AG04450 (cell line): ENCODE data around the gene CYBC1. TPM values are rescaled to one million over a fixed set of nuclear protein-coding genes. Genes with fewer than 3 reads are reported as not detected.

Experiments
- CTCF ChIA-PET: fragments of 300-600, 350-600 bp; formaldehyde crosslinking; extraction: SDS; loops from one replicate; lab custom pipeline; 2022; ENCODE audit warnings: antibody characterized with exemption, inconsistent platforms; lab: Charles Lee
- POLR2A ChIA-PET: fragments of 350-600 bp; formaldehyde crosslinking; extraction: SDS; loops from one replicate; lab custom pipeline; 2021; ENCODE audit warnings: antibody characterized with exemption, inconsistent platforms; lab: Yijun Ruan, JAX
- DNase-seq: peaks from one replicate; pipeline ENCODE4 v3.0.0-alpha.2; 2011; ENCODE audit warnings: low read depth, low spot score
- H3K27ac ChIP-seq: one replicate; pipeline ENCODE4 v1.5.1; 2012; ENCODE audit warnings: low read depth, low read length, control low read depth
- H3K27me3 ChIP-seq: one replicate; pipeline ENCODE4 v1.6.0; 2012; ENCODE audit warnings: low read length; ENCODE audit not compliant: control insufficient read depth, insufficient read depth
- H3K4me3 ChIP-seq: 2 replicates; pipeline ENCODE4 v1.5.1; 2011; ENCODE audit warnings: mild to moderate bottlenecking, low read depth, low read length, control low read depth
- H3K9me3 ChIP-seq: 2 replicates; pipeline ENCODE4 v1.5.1; 2012; ENCODE audit warnings: low read length; ENCODE audit not compliant: control insufficient read depth, insufficient read depth
- polyA plus RNA-seq: library from polyadenylated mRNA; depleted of rRNA; stranded (reverse); fragments of >200 nt; gene quantifications from 2 replicates; pipeline ENCODE4 v1.2.3, GENCODE V29; 2011
- TF ChIP-seq, protein P1 (sequence below): IDR thresholded peaks from 2 replicates; pipeline ENCODE4 v1.5.1; 2011; ENCODE audit warnings: low read depth, low read length, control low read depth, inconsistent platforms

CYBC1 gene
- polyA plus RNA-seq, 1 experiment = 82.6 TPM

DNA sequence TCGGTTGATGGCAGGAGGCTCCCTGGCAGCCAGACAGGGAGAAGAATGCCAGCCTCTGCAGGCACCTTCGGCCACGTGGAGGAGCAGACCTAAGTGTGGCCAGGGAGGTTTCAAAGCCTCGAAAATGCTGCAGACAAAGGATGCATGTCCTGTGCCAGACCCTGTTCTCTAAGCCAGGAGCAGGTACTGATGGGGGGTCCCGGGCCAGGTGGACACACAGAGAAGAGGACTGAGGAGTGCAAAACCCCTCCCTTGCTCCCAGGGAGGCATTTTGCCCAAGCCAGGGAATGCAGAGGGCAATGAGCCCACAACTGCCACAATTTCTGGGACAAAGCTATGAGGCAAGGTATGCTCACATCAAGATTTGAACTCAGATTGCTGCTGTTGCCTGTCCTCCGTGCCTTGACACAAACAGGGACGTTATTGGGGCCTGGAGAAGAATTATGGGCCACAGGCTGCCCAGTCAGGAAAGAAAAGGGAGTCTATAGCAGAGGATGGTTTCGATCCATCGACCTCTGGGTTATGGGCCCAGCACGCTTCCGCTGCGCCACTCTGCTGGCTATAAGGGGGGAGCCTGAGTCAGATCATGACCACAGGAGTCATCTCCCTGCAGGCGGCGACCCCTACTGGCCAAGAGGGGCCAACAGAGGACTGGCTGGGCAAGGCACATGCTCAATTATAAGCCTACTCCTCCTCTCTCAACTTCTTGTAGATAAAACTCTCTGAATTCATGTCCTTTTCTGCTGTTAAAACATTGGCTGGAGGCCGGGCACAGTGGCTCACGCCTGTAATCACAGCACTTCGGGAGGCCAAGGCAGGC lies 43.9 kb upstream of the CYBC1 start:
- POLR2A ChIA-PET = interaction anchor here (0.5 to 1.0 kb wide), 3 partner anchors 25 to 47 kb away, joined by 3 to 7 read pairs (median 7); partner anchors contain the start of gene FOXK2
- Histone ChIP-seq H3K4me3 (no peak overlapping the region), H3K27ac (peak overlapping the region; percentile 57), H3K27me3 (no peaks in the 10 kb centered on the region), H3K9me3 (no peaks in the 10 kb centered on the region; the same call in 1 of the 2 replicates)
- CTCF ChIA-PET = interaction anchor here (0.7 kb wide), 2 partner anchors 75 to 95 kb away, joined by 3 to 4 read pairs; no protein-coding TSS in a partner anchor
- TF ChIP-seq, protein P1, sequence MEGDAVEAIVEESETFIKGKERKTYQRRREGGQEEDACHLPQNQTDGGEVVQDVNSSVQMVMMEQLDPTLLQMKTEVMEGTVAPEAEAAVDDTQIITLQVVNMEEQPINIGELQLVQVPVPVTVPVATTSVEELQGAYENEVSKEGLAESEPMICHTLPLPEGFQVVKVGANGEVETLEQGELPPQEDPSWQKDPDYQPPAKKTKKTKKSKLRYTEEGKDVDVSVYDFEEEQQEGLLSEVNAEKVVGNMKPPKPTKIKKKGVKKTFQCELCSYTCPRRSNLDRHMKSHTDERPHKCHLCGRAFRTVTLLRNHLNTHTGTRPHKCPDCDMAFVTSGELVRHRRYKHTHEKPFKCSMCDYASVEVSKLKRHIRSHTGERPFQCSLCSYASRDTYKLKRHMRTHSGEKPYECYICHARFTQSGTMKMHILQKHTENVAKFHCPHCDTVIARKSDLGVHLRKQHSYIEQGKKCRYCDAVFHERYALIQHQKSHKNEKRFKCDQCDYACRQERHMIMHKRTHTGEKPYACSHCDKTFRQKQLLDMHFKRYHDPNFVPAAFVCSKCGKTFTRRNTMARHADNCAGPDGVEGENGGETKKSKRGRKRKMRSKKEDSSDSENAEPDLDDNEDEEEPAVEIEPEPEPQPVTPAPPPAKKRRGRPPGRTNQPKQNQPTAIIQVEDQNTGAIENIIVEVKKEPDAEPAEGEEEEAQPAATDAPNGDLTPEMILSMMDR = peak; percentile 95
- peak; percentile 91 for DNase-seq

DNA sequence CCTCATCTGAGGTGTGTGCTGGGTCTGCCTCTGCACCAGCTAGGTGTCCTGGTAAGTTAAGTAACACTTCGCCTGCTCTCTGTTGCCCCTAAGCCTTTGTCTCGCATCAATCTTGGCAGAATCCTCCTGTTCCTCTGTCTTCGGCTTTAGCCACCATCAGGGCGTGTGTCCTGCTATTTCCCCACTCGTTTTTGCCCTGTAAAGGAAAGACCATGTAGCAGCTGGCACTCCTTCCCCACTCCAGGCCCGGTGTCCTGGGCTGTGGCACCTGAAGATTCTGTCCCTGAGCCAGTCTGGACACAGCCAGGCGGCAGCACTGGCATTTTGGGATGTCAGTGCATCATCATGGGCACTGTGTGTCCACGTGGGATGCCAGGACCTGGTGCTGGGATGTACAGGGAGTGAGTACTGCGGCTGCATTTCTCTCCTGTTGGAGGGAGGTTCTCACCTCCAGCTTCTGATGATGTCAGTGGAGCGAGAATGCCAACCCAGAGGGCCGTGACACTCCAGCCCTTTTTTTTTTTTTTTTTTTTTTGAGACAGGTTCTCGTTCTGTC lies 42.8 kb upstream of the CYBC1 start:
- TF ChIP-seq, protein P1 = no peak
- CTCF ChIA-PET = interaction anchor here (0.6 kb wide), 1 partner anchor 123 kb away, joined by 3 read pairs; no protein-coding TSS in a partner anchor
- Histone ChIP-seq H3K27ac (peak overlapping the region; percentile 31), H3K4me3 (no peak overlapping the region), H3K9me3 (no peaks in the 10 kb centered on the region; the same call in 1 of the 2 replicates), H3K27me3 (no peaks in the 10 kb centered on the region)
- no peak for DNase-seq
- POLR2A ChIA-PET = interaction anchor here (0.6 kb wide), 1 partner anchor 40 kb away, joined by 7 read pairs; no protein-coding TSS in a partner anchor

DNA sequence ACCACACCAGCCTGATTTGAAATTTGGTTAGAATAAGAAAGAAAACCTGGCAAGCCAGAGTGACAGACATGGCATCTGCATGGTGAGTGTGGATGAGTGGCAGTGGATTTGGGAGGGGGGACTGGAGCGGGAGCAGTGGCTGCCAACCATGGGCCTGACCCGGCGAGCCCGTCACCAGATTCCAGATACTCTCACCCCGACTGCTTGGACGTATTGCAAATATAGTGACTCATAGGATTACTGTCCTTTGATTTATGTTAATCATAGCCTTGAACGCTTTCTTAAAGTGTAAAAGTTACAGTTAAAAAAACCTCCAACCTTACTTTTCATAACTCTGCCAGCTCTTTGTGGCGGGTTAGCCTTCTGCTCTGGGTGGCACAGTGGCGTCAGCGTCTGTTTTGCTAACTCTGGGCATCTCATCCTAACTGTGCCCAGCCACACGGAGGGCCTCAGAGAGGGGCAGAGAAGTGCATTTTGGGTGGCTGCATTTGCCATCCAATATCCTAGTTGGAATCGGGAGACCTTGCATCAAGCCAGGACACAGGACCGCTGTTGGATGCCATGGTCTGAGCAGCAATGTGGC lies 42.2 kb upstream of the CYBC1 start:
- DNase-seq = peak; percentile 13
- Histone ChIP-seq H3K9me3 (no peaks in the 10 kb centered on the region; the same call in 1 of the 2 replicates), H3K27ac (peak overlapping the region; percentile 31), H3K4me3 (no peak overlapping the region), H3K27me3 (no peaks in the 10 kb centered on the region)
- TF ChIP-seq, protein P1 = no peak
- CTCF ChIA-PET = interaction anchor here (0.6 to 1.1 kb wide), 2 partner anchors 62 to 123 kb away, joined by 3 read pairs; no protein-coding TSS in a partner anchor
- POLR2A ChIA-PET = interaction anchor here (0.6 kb wide), 1 partner anchor 41 kb away, joined by 7 read pairs; no protein-coding TSS in a partner anchor

DNA sequence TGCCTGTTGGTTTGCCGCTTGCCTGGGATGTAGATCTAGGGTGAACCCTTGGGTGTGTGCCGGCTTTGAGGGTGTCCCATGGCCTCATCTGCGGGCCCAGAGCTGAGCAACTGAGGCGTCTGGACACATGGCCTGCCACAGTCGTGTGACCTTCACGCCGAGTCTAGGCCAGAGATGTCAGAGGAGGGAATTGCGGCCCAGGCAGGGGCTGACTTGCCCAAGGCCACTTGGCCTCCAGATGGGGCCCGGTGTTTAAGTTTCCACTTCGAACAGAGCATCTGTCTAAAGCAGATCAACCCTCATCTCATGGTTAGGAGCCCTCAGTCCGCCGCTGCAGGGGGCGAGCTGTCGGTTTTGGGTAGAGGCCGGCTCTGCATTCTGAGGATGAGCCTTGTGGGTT lies 41.0 kb upstream of the CYBC1 start:
- no peaks in the 10 kb centered on the region; the same call in 1 of the 2 replicates for H3K9me3 ChIP-seq
- ChIA-PET POLR2A (no interaction called here), CTCF (interaction anchor here (1.1 kb wide), 1 partner anchor 63 kb away, joined by 3 read pairs; no protein-coding TSS in a partner anchor)
- TF ChIP-seq, protein P1 = no peak
- DNase-seq = no peak
- no peaks in the 10 kb centered on the region for H3K27me3 ChIP-seq
- no peak overlapping the region for H3K4me3 ChIP-seq
- no peak overlapping the region for H3K27ac ChIP-seq
